PFSK-1 (cell line): Measurements from ENCODE around the gene YIPF6.

Experiments used
- POLR2AphosphoS5 ChIP-seq: IDR thresholded peaks from 2 replicates; pipeline ENCODE4 v1.6.1; 2012; ENCODE audit warnings: low read depth, mild to moderate bottlenecking, control low read depth, low read length, moderate library complexity
- SIN3A ChIP-seq: IDR thresholded peaks from 2 replicates; pipeline ENCODE4 v1.6.1; 2012; ENCODE audit warnings: mild to moderate bottlenecking, low read length, moderate library complexity, borderline replicate concordance; ENCODE audit not compliant: insufficient read depth
- TAF1 ChIP-seq: IDR thresholded peaks from 2 replicates; pipeline ENCODE4 v1.6.1; 2012; ENCODE audit warnings: low read length, control low read depth, borderline replicate concordance; ENCODE audit not compliant: insufficient read depth
- TF ChIP-seq, protein P1 (sequence below), 2 experiments: IDR thresholded peaks; 2 replicates each; pipeline versions ENCODE4 v1.6.1 to v1.8.0; 2011 to 2012; ENCODE audit warnings: low read depth in 2 of 2, low read length in 2 of 2, control low read depth in 1 of 2, inconsistent platforms in 1 of 2, mild to moderate bottlenecking in 1 of 2, moderate library complexity in 1 of 2; ENCODE audit not compliant: insufficient read depth in 1 of 2

DNA sequence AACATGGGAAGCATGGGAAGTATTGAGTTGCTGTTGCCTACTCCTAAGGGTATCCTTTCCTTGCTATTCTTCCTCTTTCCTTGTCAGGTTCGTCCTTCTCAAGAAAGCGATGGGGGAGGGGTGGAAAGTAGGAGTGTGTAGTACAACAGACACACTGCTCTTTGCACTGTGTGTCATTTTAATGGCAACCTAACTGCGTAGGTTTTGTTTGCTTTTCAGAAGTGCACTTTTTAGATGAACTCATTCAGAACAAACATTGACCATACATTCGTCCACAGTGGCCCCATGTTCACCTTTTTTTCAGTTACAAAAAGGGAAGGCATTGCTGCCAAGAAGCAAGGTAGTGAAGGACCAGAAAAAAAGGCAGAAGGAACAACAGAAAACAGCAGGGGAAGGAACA lies 10.2 kb upstream of the YIPF6 start:
- TF ChIP-seq TAF1 (no peak), SIN3A (no peak), POLR2AphosphoS5 (no peak)
- TF ChIP-seq, protein P1, sequence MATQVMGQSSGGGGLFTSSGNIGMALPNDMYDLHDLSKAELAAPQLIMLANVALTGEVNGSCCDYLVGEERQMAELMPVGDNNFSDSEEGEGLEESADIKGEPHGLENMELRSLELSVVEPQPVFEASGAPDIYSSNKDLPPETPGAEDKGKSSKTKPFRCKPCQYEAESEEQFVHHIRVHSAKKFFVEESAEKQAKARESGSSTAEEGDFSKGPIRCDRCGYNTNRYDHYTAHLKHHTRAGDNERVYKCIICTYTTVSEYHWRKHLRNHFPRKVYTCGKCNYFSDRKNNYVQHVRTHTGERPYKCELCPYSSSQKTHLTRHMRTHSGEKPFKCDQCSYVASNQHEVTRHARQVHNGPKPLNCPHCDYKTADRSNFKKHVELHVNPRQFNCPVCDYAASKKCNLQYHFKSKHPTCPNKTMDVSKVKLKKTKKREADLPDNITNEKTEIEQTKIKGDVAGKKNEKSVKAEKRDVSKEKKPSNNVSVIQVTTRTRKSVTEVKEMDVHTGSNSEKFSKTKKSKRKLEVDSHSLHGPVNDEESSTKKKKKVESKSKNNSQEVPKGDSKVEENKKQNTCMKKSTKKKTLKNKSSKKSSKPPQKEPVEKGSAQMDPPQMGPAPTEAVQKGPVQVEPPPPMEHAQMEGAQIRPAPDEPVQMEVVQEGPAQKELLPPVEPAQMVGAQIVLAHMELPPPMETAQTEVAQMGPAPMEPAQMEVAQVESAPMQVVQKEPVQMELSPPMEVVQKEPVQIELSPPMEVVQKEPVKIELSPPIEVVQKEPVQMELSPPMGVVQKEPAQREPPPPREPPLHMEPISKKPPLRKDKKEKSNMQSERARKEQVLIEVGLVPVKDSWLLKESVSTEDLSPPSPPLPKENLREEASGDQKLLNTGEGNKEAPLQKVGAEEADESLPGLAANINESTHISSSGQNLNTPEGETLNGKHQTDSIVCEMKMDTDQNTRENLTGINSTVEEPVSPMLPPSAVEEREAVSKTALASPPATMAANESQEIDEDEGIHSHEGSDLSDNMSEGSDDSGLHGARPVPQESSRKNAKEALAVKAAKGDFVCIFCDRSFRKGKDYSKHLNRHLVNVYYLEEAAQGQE (IDR thresholded peaks at IDR 0.05; ENCODE audit: insufficient read depth in 1 of 2, low read depth in 2 of 2, low read length in 2 of 2), result no peak
